K562 treated with DMSO at 1 percent for 24 hours (cell line): Measurements from ENCODE around the gene RHEBL1. TPM values are rescaled to one million over a fixed set of nuclear protein-coding genes. Genes with fewer than 3 reads are reported as not detected.

Source experiments
- total RNA-seq: library from RNA; unstranded; fragments of 300-600 nt; gene quantifications from 2 replicates; pipeline ENCODE4 v1.2.3, GENCODE V29; 2022; ENCODE audit warnings: low read depth; ENCODE audit not compliant: insufficient read depth

RHEBL1 gene
- total RNA-seq, result 21.6 and 22.2 TPM in 2 replicates

GRCh38 chr12:49069507-49070346, at the start of gene RHEBL1:
TSS of gene RHEBL1 (minus strand) at chr12:49069979. CDS start at chr12:49069785, 194 bp downstream.

GRCh38 chr12:49110464-49111155, 40.8 kb upstream of the RHEBL1 start, which contains the start of gene LMBR1L:
TSS of gene LMBR1L (minus strand) at chr12:49110847. CDS start at chr12:49110555, 292 bp downstream.

GRCh38 chr12:49094160-49094974, 24.6 kb upstream of the RHEBL1 start, which contains the start of gene DHH:
TSS of gene DHH (minus strand) at chr12:49094801. CDS start at chr12:49094512, 289 bp downstream.

GRCh38 chr12:49060237-49061156, 9.3 kb downstream of the RHEBL1 start, which contains the start of gene KMT2D:
TSS of gene KMT2D (minus strand) at chr12:49060794. CDS start at chr12:49055324, 5,470 bp downstream.

GRCh38 chr12:49018261-49019119, 51.3 kb downstream of the RHEBL1 start, which contains the start of gene PRKAG1:
TSS of gene PRKAG1 (minus strand) at chr12:49018776. CDS start at chr12:49018740, 36 bp downstream.

Other genes with a start within 250 kb of the RHEBL1 start
- gene DDX23, start 217.8 kb downstream of the RHEBL1 start, total RNA-seq, result 80.9 and 83.0 TPM in 2 replicates
- 2.8 TPM in 2 replicates for gene RND1, start 204.1 kb downstream of the RHEBL1 start, total RNA-seq
- 3.8 and 4.3 TPM in 2 replicates for gene FKBP11, start 144.5 kb downstream of the RHEBL1 start, total RNA-seq
- gene ARF3, start 112.5 kb downstream of the RHEBL1 start, total RNA-seq, result 93.5 and 100 TPM in 2 replicates
- gene WNT10B, start 98.2 kb downstream of the RHEBL1 start, total RNA-seq, result 0.36 and 1.3 TPM in 2 replicates
- not detected in 2 replicates for gene WNT1, start 91.7 kb downstream of the RHEBL1 start, total RNA-seq
- gene DDN, start 70.6 kb downstream of the RHEBL1 start, total RNA-seq, result 0.63 and 0.68 TPM in 2 replicates
- gene PRKAG1, start 51.2 kb downstream of the RHEBL1 start, total RNA-seq, result 65.8 and 65.9 TPM in 2 replicates
- gene KMT2D, start 9.2 kb downstream of the RHEBL1 start, total RNA-seq, result 37.3 and 38.9 TPM in 2 replicates
- 1.3 and 2.4 TPM in 2 replicates for gene DHH, start 24.8 kb upstream of the RHEBL1 start, total RNA-seq
- gene LMBR1L, start 40.9 kb upstream of the RHEBL1 start, total RNA-seq, result 37.0 and 40.5 TPM in 2 replicates
- 2,823 and 2,914 TPM in 2 replicates for gene TUBA1B, start 61.4 kb upstream of the RHEBL1 start, total RNA-seq
- 60.6 and 68.2 TPM in 2 replicates for gene TUBA1A, start 119.1 kb upstream of the RHEBL1 start, total RNA-seq
- gene TUBA1C, start 195.1 kb upstream of the RHEBL1 start, total RNA-seq, result 849 and 868 TPM in 2 replicates
- 1.8 and 2.6 TPM in 2 replicates for gene PRPH, start 225.2 kb upstream of the RHEBL1 start, total RNA-seq